ENCODE data around the gene MACROD1. TPM values are rescaled to one million over a fixed set of nuclear protein-coding genes. Genes with fewer than 3 reads are reported as not detected.

The MACROD1 gene
- total and polyA plus RNA-seq, 2 experiments from 2014 or later: 21.2 to 29.8 TPM

DNA sequence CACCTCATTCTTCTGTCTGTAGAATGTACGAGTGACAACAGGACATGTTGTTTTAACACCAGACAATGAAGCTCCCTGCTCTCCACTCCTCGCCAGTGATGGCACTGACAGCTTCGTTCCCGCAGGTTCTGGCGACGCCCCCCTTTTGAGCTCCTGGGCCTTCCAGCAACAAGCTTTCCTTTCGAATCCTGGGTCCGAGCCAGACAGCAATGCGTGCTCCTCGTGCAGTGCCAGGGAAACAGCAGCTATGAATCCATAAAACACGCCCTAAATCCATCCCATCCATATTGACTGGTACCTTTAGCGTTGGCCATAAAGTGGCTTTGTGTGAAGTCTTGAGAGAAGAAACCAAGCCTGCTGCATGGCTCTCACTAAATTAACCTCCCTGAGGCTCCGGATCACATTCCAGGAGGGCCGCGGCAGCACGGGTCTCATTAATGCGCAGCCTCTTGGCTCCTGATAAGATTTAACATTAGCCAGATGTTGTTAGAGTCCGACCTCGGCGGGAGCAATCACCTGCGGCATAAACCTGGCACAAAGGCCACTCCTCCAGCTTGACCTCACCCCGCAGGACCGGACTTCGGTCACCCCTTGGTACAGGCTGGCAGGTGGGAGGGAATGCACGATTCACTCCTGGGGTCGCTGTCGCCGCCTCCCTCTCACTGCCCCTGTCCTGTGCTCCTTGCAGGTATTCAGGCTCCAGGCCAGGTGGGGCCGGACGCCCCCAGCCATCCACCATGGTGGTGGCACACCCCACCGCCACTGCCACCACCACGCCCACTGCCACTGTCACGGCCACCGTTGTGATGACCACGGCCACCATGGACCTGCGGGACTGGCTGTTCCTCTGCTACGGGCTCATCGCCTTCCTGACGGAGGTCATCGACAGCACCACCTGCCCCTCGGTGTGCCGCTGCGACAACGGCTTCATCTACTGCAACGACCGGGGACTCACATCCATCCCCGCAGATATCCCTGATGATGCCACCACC, 50.1 kb downstream of the MACROD1 start:
- H3K27ac ChIP-seq: no peak overlapping the region
- H3K4me1 ChIP-seq (ENCODE audit: insufficient read depth): no peaks in the 10 kb centered on the region
- H4K20me1 ChIP-seq (ENCODE audit: insufficient read depth, poor library complexity, severe bottlenecking): no peaks in the 10 kb centered on the region
- TF ChIP-seq, protein P1, sequence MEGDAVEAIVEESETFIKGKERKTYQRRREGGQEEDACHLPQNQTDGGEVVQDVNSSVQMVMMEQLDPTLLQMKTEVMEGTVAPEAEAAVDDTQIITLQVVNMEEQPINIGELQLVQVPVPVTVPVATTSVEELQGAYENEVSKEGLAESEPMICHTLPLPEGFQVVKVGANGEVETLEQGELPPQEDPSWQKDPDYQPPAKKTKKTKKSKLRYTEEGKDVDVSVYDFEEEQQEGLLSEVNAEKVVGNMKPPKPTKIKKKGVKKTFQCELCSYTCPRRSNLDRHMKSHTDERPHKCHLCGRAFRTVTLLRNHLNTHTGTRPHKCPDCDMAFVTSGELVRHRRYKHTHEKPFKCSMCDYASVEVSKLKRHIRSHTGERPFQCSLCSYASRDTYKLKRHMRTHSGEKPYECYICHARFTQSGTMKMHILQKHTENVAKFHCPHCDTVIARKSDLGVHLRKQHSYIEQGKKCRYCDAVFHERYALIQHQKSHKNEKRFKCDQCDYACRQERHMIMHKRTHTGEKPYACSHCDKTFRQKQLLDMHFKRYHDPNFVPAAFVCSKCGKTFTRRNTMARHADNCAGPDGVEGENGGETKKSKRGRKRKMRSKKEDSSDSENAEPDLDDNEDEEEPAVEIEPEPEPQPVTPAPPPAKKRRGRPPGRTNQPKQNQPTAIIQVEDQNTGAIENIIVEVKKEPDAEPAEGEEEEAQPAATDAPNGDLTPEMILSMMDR (IDR thresholded peaks at IDR 0.05; ENCODE audit: poor library complexity): no peak
- no peak for TF ChIP-seq EZH2phosphoT487 (IDR thresholded peaks at IDR 0.05; ENCODE audit: low read depth, severe bottlenecking, unreplicated experiment)
- TF ChIP-seq EZH2 (IDR thresholded peaks at IDR 0.05; ENCODE audit: borderline replicate concordance): no peak
- H3K36me3 ChIP-seq (replicated peaks; ENCODE audit: insufficient read depth, low read depth): no peaks in the 10 kb centered on the region
- no peak overlapping the region for H3K4me3 ChIP-seq
- H3K79me2 ChIP-seq: no peaks in the 10 kb centered on the region
- H3K9me2 ChIP-seq (replicated peaks; ENCODE audit: insufficient read depth): no peaks in the 10 kb centered on the region
- H2AFZ ChIP-seq: no peak overlapping the region
- DNase-seq (ENCODE audit: low spot score): no peak
- H3K27me3 ChIP-seq: no peaks in the 10 kb centered on the region
- 73% methylated on average over 47 of the region's 47 CpGs for WGBS (ENCODE audit: low lambda C conversion rate, missing lambda C conversion rate)
- no peaks in the 10 kb centered on the region for H3K9me3 ChIP-seq (ENCODE audit: low read depth)
- H3K4me2 ChIP-seq: no peak overlapping the region

DNA sequence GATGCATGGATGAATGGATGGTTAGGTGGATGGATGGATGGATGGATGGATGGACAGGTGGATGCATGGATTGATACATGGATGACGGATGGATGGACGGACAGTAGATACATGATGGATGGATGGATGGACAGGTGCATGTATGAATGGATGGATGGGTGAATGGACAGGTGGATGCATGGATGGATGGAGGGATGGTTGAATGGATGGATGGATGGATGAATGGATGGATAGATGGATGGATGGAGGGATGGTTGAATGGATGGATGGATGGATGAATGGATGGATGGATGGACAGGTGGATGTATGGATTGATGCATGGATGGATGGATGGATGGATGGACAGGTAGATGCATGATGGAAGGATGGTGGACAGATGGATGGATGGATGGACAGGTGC, 51.7 kb downstream of the MACROD1 start:
- H3K36me3 ChIP-seq (replicated peaks; ENCODE audit: insufficient read depth, low read depth): no peaks in the 10 kb centered on the region
- H3K4me1 ChIP-seq (ENCODE audit: insufficient read depth): no peaks in the 10 kb centered on the region
- DNase-seq (ENCODE audit: low spot score): no peak
- no peaks in the 10 kb centered on the region for H4K20me1 ChIP-seq (ENCODE audit: insufficient read depth, poor library complexity, severe bottlenecking)
- H3K27me3 ChIP-seq: no peaks in the 10 kb centered on the region
- TF ChIP-seq EZH2 (IDR thresholded peaks at IDR 0.05; ENCODE audit: borderline replicate concordance) (no peak), EZH2phosphoT487 (IDR thresholded peaks at IDR 0.05; ENCODE audit: low read depth, severe bottlenecking, unreplicated experiment) (no peak)
- TF ChIP-seq, protein P1 (IDR thresholded peaks at IDR 0.05; ENCODE audit: poor library complexity): no peak
- no CpG with 5 or more reads among the region's 2 CpGs for WGBS (ENCODE audit: low lambda C conversion rate, missing lambda C conversion rate)
- no peak overlapping the region for H3K4me3 ChIP-seq
- no peaks in the 10 kb centered on the region for H3K79me2 ChIP-seq
- H3K27ac ChIP-seq: no peak overlapping the region
- H3K9me2 ChIP-seq (replicated peaks; ENCODE audit: insufficient read depth): no peaks in the 10 kb centered on the region
- no peaks in the 10 kb centered on the region for H3K9me3 ChIP-seq (ENCODE audit: low read depth)
- H3K4me2 ChIP-seq: no peak overlapping the region
- no peak overlapping the region for H2AFZ ChIP-seq

DNA sequence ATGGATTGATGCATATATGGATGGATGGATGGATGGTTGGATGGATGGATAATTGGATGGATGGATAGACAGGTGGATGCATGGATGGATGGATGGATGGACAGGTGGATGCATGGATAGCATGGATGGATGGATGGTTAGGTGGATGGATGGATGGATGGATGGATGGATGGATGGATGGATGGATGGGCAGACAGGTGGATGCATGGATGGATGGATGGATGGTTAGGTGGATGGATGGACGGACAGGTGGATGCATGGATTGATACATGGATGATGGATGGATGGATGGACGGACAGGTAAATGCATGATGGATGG, 52.5 kb downstream of the MACROD1 start:
- H2AFZ ChIP-seq: no peak overlapping the region
- DNase-seq (ENCODE audit: low spot score): no peak
- WGBS (ENCODE audit: low lambda C conversion rate, missing lambda C conversion rate): 95% methylated on average over 2 of the region's 2 CpGs
- no peaks in the 10 kb centered on the region for H3K36me3 ChIP-seq (replicated peaks; ENCODE audit: insufficient read depth, low read depth)
- H3K4me1 ChIP-seq (ENCODE audit: insufficient read depth): no peaks in the 10 kb centered on the region
- H3K79me2 ChIP-seq: no peaks in the 10 kb centered on the region
- H3K27ac ChIP-seq: no peak overlapping the region
- no peaks in the 10 kb centered on the region for H3K27me3 ChIP-seq
- TF ChIP-seq, protein P1 (IDR thresholded peaks at IDR 0.05; ENCODE audit: poor library complexity): no peak
- TF ChIP-seq EZH2phosphoT487 (IDR thresholded peaks at IDR 0.05; ENCODE audit: low read depth, severe bottlenecking, unreplicated experiment) (no peak), EZH2 (IDR thresholded peaks at IDR 0.05; ENCODE audit: borderline replicate concordance) (no peak)
- no peak overlapping the region for H3K4me3 ChIP-seq
- H3K9me2 ChIP-seq (replicated peaks; ENCODE audit: insufficient read depth): no peaks in the 10 kb centered on the region
- no peak overlapping the region for H3K4me2 ChIP-seq
- H4K20me1 ChIP-seq (ENCODE audit: insufficient read depth, poor library complexity, severe bottlenecking): no peaks in the 10 kb centered on the region
- no peaks in the 10 kb centered on the region for H3K9me3 ChIP-seq (ENCODE audit: low read depth)

All from hepatocyte (in vitro differentiated cells).